ENCODE data around the gene NR4A1. TPM values are rescaled to one million over a fixed set of nuclear protein-coding genes. Genes with fewer than 3 reads are reported as not detected.

Gene NR4A1
- total and polyA plus RNA-seq, 9 of the 15 experiments (the other 6 are each of a cell fraction or from before 2014, with no cell fraction given): 0.07 to 4.7 (median 1.9) TPM; not detected in 1

- H3K9ac ChIP-seq (ENCODE audit: insufficient read depth in 1 of 2, low read depth in 2 of 2, low read length in 2 of 2): no peak overlapping the region
- no peak overlapping the region for H3K4me3 ChIP-seq
- CTCF ChIA-PET (ENCODE audit: low intra/inter-chr PET ratio): interaction anchor here (0.6 kb wide), 1 partner anchor 92 kb away, joined by 5 read pairs; no protein-coding TSS in a partner anchor
- no peaks in the 10 kb centered on the region for H3K36me3 ChIP-seq (ENCODE audit: control insufficient read depth, insufficient read depth, low read length)
- H3K4me1 ChIP-seq (replicated peaks in 1 of 2; ENCODE audit: control insufficient read depth in 2 of 2, insufficient read depth in 2 of 2, low read length in 2 of 2): no peaks in the 10 kb centered on the region
- WGBS (ENCODE audit: insufficient coverage, low coverage, missing lambda C conversion rate): 18% methylated on average over 13 of the region's 21 CpGs
- intact Hi-C loops (cut with micrococcal nuclease): no loop called here
- in situ Hi-C loops (cut with MboI): no loop called here
- H3K9me1 ChIP-seq (ENCODE audit: control insufficient read depth, insufficient read depth, low read length): no peaks in the 10 kb centered on the region
- no peak overlapping the region for H3K27ac ChIP-seq (ENCODE audit: extremely low read depth, low read depth, low read length)
- DNase-seq (ENCODE audit: extremely low read depth in 1 of 4, low spot score in 3 of 4) (no peak), FAIRE-seq (no peak), ATAC-seq (no peak)
- H3K4me2 ChIP-seq (ENCODE audit: insufficient read depth, low read length): no peak overlapping the region
- no peaks in the 10 kb centered on the region for H4K20me1 ChIP-seq (replicated peaks; ENCODE audit: control insufficient read depth, insufficient read depth, low read length)
- H2AFZ ChIP-seq (ENCODE audit: low read depth, low read length): no peak overlapping the region
- BruUV-seq (replicated peaks): no TSS peak
- POLR2A ChIA-PET: no interaction called here
- no peaks in the 10 kb centered on the region for H3K9me3 ChIP-seq (replicated peaks; ENCODE audit: control insufficient read depth, insufficient read depth, low read depth, low read length)
- no peaks in the 10 kb centered on the region for H3K79me2 ChIP-seq (ENCODE audit: control insufficient read depth, insufficient read depth, low read length)
- H3K27me3 ChIP-seq (ENCODE audit: control insufficient read depth in 2 of 2, insufficient read depth in 2 of 2, low read length in 2 of 2): peaks cover 21 to 26% of the 10 kb centered on the region in 2 experiments
- TF ChIP-seq ZNF140 (CRISPR knock-in tag; IDR thresholded peaks at IDR 0.05) (no peak), ILK (tag; IDR thresholded peaks at IDR 0.05; ENCODE audit: borderline replicate concordance, low read depth) (no peak), CHD7 (IDR thresholded peaks at IDR 0.05; ENCODE audit: low read depth, low read length) (no peak), PURB (CRISPR knock-in tag; IDR thresholded peaks at IDR 0.05; ENCODE audit: low read depth) (no peak), KDM5B (IDR thresholded peaks at IDR 0.05; ENCODE audit: insufficient replicate concordance, low read depth, low read length) (no peak)
Measured at GRCh38 chr12:52097045-52097666, 45.9 kb downstream of the NR4A1 start.

All from K562 (cell line).